HG03196 (cell line): ENCODE measurements around the gene MATN1.

Experiments
- ATAC-seq: cut with Tn5 transposase; IDR thresholded peaks from one replicate; pipeline ENCODE4 v1.9.1; 2021; ENCODE audit not compliant: unreplicated experiment

The MATN1 gene

DNA sequence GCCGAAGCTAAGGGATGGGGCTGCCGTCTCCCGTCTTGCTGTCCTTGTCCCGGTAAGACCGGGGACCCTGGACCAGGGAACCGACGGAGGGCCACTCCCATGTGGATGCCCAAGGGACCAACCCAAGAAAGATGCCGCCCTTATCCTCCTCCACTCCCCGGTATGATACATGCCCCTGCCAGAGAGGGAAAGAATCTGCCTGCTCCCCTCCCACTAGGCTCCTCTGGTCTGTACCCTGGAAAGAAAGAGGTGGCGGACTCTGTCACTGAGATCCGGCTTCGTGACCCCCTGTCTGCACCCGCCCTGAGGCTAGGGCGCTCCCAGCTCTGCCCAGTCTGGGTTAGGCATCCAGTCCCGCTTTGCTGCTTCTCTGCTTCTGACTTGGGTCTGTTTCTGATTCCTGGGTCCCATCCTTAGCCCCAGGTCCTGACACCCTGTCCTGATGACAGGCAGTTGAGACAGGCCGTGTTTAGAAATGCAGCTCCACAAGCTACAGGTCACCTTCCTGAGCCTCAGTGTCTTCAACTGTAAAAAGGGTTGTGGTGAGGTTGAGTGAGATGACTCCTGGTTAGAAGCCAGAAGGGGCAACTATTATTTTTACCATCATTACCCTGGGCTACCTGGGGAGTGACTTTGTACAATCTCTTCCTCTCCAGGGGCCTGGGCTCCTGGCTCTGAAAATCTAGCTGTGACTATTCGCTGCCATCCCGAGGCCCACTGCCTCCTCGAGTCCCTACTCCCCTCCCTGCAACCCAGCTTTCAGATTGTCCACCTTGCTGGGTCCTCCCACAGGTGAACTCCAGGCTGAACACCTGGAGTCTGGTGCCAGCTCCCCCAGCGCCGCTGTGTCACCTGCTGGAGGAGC, 3.7 kb downstream of the MATN1 start:
- peak; percentile 0 for ATAC-seq

DNA sequence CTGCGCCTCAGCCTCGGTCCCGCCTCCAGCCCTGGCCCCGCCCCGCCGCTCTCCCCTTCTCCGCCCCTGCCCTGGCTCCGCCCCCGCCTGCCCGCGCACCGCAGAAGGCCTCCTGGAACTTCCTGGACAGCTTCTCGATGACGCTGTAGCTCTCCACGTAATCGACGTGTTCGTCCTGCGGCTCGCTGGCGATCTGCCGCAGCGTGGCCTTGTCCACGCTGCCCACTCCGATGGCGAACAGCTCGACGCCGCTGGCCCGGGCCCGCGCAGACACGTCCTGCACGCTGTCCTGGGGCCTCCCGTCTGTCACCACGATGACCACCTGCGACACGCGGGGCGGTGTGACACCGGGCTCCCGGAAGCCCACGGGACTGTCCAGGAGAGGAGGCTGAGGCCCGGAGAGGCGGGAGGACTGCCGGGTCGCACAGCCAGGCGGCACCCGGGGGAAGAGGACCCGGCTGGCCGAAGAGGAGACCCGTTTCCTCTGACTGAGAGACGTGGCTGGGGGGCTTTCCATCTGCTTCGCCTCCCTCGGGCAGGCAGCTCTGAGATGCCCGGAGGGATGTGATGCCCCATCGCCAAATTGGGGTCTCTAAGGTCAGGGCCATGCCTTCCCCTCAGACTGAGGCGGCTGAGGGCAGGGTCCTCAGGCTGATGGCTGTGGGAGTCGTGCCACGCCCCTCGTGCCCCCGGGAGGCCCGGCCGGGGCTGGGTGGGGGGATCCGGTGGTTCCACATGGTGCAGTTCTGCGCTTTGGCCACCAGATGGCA, 4.6 kb downstream of the MATN1 start:
- ATAC-seq, result peak; percentile 54

DNA sequence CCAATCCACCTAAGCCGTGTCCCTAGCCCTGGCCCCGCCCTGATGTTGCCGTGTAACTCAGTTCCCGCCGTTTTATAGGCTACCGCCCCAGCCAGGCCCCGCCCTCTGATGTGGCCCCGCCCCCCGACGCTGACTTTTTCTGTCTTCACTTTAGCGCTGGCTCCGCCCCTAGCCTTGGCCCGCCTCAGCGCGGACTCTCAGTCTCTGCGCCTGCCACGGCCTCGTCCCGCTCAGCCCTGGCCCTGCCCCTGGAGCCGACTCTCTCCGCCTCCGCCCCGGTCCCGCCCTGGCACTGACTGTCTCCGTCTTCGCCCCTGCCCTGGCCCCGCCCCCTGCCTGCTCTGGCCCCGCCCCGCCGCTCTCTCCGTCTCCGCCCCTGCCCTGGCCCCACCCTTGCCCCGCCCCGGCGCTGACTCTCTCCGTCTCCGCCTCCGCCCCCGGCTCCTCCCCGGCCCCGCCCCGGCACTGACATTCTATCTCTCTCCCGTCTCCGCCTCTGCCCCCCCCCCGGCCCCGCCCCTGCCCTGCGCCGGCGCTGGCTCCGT, 5.2 kb downstream of the MATN1 start:
- peak; percentile 81 for ATAC-seq

DNA sequence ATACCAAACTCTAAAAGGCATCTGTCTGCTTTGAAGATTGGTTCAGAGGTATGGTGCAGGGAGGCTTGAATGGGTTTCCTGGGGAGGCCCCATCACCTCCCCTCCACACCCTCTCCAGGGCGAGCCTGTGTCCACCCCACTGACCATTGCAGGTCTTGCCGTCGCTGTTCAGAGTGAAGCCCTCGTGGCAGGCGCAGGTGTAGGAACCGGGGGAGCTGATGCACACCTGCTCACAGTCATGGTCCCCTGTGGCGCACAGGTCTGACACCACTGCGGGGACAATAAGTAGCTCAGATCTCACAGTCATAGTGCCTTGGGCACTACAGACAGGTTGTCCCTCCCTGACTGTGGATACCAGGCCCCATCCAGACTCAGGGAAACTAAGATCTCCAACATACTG, 6.7 kb downstream of the MATN1 start:
- ATAC-seq, result no peak

DNA sequence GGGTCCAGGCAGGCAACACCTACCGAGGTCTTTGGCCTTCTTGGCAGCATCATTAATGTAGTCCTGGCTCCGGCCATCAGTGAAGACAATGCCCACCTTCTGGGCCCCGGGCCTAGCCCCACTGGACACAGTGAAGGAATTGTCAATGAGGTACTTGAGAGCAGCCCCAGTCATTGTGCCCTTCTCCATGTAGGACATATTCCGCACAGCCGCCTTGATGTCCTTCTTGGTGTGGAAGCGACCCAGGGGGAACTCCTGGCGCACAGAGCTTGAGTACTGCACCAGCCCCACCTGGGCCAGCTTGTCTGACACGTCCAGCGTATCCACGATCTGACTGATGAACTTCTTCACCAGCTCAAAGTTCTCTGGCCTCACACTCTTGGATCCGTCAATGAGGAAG, 7.5 kb downstream of the MATN1 start:
- ATAC-seq, result no peak

DNA sequence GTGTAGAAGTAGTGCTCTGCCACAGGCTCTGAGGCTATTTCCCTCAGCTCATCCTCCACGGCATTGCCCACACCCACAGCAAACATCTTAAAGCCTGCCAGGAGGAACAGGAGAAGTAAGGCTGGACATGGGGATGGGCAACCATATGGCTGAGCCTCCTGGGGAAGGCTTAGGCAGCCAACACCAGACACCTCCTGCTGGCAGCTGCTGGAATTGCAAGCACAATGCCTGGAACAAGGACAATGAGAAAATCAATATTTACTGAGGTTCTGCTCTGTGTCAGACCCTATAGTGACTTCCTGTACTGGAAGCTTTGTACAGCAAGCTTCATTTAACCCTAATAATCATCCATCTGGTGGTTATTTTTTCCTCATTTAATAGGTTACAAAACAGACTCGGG, 8.2 kb downstream of the MATN1 start:
- ATAC-seq, result no peak

DNA sequence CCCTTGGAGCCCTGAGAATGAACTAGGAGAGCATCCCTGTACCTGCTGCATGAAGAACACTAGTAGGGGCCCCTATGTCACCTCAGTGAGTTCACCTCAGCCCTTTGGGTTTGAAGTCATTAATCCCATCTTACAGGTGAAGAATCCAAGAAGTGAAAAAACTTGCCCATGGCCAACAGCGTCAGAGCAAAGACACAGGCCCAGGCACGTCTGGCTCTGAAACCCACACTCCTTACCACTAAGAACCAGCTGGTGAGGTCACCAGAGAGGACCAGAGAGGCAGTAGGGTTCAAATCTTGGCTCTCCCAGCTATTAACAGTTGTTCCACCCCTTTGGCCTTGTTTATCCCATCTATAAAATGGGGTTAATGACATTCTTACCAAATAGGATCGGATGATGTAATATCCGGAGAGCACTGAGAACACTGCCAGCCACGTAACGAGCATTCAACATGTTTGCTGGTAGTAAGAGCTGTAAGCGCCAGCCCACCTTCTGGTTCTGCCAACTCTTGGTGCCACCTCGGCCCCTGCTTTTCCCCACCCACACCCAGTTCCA, 8.8 kb downstream of the MATN1 start:
- ATAC-seq, result no peak

DNA sequence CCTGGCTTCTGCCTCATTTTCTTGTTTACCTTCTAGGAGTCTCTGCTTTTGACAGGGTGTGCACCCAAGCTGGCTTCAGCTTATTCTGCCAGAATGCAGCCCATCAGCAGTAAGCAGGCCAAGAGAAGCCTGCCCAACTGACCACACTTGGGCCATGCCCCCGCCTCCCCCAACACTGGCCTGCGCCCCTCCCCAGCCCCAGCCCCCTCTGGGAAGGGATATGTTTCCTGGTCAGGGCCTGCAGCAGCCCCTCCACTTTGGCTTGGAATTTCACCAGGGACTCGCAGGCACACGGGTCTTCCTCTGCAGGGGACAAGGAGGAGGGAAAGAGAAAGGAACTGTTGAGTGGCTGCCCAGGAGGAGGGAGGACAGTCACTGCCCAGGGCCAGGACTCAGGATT, 9.4 kb downstream of the MATN1 start:
- no peak for ATAC-seq

DNA sequence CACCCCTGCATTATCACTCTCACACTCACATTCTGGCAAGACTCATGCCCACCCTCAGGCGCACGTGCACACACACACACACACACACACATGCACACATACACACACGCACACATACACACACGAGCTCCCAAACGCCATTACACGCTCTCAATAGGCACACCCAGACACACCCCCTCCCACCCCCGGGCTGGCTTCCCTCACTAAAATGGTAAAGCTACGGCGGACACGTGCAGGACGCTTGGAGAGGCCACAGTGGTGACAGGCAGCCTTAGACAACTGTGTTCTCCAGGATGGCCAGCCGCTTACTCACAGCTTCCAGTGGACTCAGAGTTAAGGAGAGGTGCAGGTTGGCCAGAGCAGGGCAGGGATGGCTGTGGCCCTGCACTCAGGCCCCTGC, 10.1 kb downstream of the MATN1 start:
- ATAC-seq, result no peak

DNA sequence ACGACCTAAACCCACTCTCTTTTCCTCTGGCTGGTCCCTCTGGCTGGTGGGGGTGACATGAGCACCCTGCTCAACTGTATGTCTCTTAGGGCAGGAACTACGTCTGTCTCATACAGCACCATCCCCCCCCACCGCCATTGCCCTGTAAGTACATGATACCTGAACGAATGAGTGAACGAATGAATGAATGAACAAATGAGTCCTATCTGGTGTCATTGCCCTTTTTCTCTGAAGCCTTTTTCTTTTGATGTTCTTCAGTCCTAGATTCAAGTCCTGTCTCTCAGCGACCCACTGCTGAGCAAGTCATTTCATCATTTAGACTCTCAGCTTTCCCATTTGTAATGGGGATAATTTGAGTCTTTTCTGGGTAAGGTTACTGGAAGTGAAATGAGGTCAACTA, 10.8 kb downstream of the MATN1 start:
- no peak for ATAC-seq

DNA sequence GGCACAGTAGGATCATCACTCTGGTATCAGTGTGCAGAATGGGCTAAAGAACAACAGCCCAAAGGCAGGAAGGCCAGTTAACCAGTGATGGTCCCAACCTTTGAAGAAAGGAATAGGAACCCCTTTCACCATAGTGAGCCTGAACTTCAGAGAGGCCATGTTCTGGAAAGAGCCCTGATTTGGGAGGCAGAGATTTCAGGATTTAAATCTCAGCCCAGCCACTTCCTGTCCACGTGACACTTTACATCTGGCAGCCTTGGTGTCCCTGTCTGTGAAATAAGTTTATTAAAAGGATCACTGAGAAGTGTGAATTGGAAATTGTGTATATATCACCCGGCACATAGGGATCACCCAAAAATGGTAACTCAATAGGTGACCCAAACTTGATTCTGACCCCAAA, 13.0 kb downstream of the MATN1 start:
- ATAC-seq, result no peak

DNA sequence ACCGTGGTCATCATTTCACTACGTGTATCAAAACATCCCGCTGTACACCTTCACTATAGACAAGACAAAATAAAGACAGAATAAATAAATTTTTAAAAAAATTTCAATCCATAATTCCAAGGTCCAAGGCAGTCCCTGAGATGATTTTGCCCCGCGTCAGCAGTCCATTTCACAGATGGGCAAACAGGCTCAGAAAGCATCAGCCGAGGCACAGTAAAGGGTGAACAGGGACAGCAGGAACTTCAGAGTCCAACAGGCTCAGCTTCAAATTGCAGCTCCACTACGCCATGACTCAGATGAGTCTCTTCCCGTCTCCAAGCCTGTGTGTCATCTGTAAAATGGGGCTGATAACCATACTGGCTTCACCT, 15.0 kb downstream of the MATN1 start:
- no peak for ATAC-seq

DNA sequence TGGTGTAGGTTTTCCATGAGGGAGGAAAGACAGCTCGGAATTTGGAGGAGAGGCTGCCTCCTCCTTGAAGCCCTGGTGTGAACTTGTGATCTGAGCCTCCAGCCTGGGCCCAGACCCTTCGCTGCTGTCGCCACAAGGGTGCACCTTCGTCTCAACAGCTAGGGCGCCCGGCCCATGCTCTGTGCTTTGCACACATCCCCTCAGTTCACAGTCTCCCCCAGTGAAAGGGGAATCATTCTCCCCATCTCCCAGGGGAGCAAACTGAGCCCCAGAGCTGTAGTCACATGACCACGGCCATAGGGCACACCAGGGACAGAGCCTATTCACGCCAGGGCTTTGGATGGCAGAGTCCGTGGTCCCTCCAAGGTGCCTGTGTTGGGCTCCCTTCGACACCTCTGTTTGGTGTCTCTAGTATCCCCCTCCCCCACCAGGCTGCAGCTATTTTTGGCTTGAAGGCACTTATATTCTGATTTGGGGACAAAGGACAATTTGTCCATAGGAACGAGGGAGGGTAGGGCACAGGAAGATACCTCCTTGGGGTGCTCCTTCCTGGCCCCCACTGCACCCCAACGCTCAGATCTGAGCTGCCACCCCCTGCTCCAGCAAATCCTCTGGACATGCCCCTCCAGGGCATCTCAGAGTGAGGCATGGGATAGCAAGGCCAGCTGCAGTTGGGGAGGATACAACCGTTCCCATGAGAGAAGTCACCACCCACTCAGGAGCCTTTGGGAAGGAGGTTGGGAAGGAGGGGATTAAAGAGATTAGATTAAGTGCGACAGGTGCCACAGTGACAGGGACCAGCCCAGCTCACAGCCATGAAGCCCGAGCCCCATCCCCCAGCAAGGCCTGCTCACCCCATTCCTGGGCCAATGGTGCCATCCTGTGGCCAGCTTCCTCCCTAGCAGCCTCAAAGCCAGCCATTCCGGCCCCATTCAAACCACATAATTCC, 15.7 kb downstream of the MATN1 start:
- ATAC-seq, result no peak

DNA sequence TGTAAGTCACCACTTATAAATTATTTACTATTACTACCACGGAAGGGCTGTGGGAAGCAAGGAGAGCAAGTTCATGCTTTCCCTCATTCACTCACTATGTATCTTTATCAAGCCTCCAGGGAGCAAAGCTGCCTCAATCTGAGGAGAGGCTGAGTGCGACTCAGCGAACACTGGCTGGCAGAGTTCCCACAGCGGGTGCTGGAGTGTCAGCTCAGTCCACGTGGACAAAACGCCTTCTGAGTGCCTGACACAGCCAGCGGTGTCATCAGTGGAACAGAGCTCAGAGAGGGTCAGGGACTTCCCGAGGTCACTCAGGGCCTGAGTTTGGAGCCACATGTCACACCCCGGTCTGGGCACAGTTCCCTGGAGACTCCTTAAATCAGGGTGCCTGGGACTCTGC, 16.9 kb downstream of the MATN1 start:
- ATAC-seq, result no peak

DNA sequence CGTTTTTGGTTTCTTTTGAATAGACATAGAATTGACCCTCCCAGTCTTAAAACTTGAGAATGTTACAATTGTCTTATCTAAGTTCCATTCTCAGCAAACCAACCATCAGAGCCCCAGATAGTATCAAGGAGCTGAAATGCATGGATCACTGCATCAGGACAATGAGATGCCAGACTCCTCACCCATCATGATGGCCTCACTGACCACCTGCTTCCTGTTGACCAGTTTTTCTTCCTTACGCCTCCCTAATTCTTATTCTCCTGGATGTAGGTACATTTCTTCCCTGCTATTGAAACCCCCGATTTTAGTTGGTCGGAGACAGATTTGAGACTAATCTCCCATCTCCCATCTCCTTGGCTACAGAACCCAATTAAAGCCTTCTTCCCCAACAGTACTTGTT, 17.7 kb downstream of the MATN1 start:
- no peak for ATAC-seq

DNA sequence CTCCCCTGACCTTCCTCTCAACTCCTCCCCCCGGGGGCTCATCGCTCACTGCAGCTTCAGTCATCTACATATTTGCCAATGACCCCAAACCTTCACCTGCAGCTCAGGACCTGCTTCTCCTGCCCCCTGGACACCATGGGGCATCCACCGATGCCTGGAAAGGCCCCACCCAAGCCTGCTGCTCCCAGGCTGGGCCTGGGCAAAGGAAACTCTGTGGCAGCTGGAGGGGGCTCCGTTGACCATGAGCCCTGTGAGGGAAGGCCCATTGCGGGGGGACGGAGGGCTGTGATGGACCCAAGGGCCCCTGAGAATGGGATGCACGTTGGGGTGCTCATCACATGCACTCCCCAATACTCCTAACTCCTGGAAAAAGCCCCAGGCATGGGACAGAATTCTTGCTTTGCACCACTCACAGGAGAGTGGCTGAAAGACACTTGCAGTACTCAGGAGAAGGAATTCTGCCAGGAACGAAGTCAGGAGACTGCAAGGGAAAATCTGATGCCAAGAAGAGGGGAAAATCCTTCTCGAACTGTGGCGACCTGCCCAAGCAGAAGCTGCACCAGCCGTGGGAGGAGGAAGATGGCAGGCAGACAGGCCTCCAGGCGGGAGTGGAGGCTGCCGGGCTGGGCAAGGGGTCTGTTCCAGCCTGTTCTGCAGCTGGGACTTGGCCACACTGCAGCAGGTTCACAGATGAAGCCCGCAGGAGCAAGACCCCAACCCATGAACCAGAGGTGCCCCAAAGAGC, 18.4 kb downstream of the MATN1 start:
- ATAC-seq, result no peak

DNA sequence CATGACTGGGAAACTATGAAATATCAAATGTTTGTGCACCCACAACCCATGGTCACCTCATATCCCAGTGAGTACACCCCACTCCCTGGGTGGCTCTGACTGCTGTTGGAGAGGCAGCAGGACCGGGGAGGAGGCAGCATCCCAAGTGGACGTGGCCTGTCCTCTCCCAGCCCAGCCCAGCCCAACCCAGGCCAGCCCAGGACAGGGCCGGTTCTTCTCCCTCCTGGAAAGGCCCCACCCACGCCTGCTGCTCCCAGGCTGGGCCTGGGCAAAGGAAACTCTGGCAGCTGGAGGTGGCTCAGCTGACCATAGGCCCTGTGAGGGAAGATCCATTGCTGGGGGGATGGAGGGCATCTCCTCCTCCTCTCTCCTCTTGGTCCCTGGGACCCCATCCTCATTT, 19.1 kb downstream of the MATN1 start:
- ATAC-seq, result no peak

DNA sequence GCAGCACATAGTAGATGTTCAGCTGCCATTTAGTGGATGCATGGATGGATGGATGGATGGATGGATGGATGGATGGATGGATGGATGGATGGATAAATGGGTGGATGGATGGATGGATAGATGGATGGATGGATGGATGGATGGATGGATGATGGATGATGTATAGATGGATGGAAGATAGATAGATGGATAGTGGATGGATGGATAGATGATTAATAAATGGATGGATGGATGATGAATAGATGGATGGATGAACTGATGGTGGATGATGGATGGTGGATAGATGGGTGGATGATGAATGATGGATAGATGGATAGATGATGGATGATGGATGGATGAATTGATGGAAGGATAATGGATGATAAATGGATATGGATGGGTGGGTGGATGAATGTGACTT, 20.6 kb downstream of the MATN1 start:
- no peak for ATAC-seq

DNA sequence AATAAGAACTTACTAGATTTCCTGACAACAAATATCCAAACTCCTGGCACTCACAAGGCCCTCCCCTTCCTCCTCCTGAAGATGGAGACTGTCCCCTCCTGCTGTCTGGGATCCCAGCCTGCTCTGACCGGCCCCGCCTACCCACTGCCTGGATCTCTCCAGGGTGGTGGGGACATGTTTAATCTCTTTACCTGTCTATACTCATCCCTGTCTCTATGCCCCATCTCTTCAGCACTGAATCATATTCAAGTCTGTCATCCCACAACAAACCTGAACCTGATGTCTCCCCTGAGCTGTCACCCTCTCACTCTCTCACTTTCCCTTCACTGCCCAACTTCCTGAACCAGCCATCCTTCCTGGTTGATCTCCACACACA, 22.1 kb downstream of the MATN1 start:
- ATAC-seq, result no peak
